GM12878 (cell line): ENCODE data around the gene KCNIP3. TPM values are rescaled to one million over a fixed set of nuclear protein-coding genes. Genes with fewer than 3 reads are reported as not detected.

Experiments used
- ATAC-seq: fragments of 200-7000 bp; cut with Tn5 transposase; 3 replicates; pipeline ENCODE4 v1.9.1; 2020; ENCODE audit warnings: mild to moderate bottlenecking, moderate library complexity
- BruUV-seq: library from RNA; stranded (reverse); fragments of 400-500 nt; replicated peaks from 2 replicates; lab custom pipeline; 2021; lab: Mats Ljungman, UMichigan
- CTCF ChIA-PET: fragments of 300-600 bp; sonication (Branson Sonifier 250); formaldehyde crosslinking; extraction: SDS; loops from one replicate; lab custom pipeline; 2021; ENCODE audit warnings: inconsistent platforms; lab: Yijun Ruan, JAX
- POLR2A ChIA-PET: fragments of 350-600 bp; formaldehyde crosslinking; extraction: SDS; loops from one replicate; lab custom pipeline; 2021; ENCODE audit warnings: inconsistent platforms; lab: Charles Lee
- RAD21 ChIA-PET: fragments of 300-600 bp; sonication (Branson Sonifier 250); formaldehyde crosslinking; loops from one replicate; lab custom pipeline; 2023; ENCODE audit warnings: antibody characterized with exemption; ENCODE audit not compliant: unreplicated experiment; lab: Charles Lee
- SMC1A ChIA-PET: fragments of 300-600 bp; sonication (Branson Sonifier 250); formaldehyde crosslinking; loops from one replicate; lab custom pipeline; 2023; ENCODE audit not compliant: unreplicated experiment, uncharacterized antibody; lab: Charles Lee
- DNase-seq: peaks from one replicate; pipeline ENCODE4 v3.0.0-alpha.2; 2011; ENCODE audit warnings: low read depth, low spot score
- FAIRE-seq: peaks from 3 replicates; lab custom pipeline; 2011; peaks lifted over from hg19 to GRCh38; lab: Jason Lieb, UNC
- H2AFZ ChIP-seq: 2 replicates; pipeline ENCODE4 v1.6.0; 2011; ENCODE audit warnings: low read depth, low read length, control low read depth; ENCODE audit not compliant: control insufficient read depth
- H3K27ac ChIP-seq: 2 replicates; pipeline ENCODE4 v1.5.1; 2011; ENCODE audit warnings: control low read depth; ENCODE audit not compliant: control insufficient read depth, insufficient read depth
- H3K27me3 ChIP-seq, 2 experiments: replicated peaks in 1 of 2; 2 replicates each; pipeline versions ENCODE4 v1.6.0 to v1.6.1; 2011; ENCODE audit warnings: low read length in 1 of 2; ENCODE audit not compliant: control insufficient read depth in 2 of 2, insufficient read depth in 2 of 2
- H3K36me3 ChIP-seq, 2 experiments: 2 replicates each; pipeline ENCODE4 v1.5.1; 2011; ENCODE audit warnings: low read length in 1 of 2; ENCODE audit not compliant: control insufficient read depth in 2 of 2, insufficient read depth in 2 of 2
- H3K4me1 ChIP-seq: 2 replicates; pipeline ENCODE4 v1.6.1; 2011; ENCODE audit warnings: mild to moderate bottlenecking, low read length, moderate library complexity, mixed read lengths; ENCODE audit not compliant: control insufficient read depth, insufficient read depth
- H3K4me2 ChIP-seq: 2 replicates; pipeline ENCODE4 v1.6.0; 2011; ENCODE audit warnings: control low read depth; ENCODE audit not compliant: control insufficient read depth, insufficient read depth
- H3K4me3 ChIP-seq: fragments of 200-600 bp; sonication (generic); 2 replicates; pipeline ENCODE4 v1.5.1; 2016
- H3K79me2 ChIP-seq: 2 replicates; pipeline ENCODE4 v1.6.0; 2011; ENCODE audit warnings: low read length; ENCODE audit not compliant: control insufficient read depth, insufficient read depth
- H3K9ac ChIP-seq: 2 replicates; pipeline ENCODE4 v1.8.0; 2011; ENCODE audit warnings: low read length, control low read depth, mixed read lengths; ENCODE audit not compliant: control insufficient read depth, insufficient read depth
- H3K9me3 ChIP-seq: replicated peaks from 3 replicates; pipeline ENCODE4 v1.5.1; 2011; ENCODE audit warnings: mild to moderate bottlenecking, low read length; ENCODE audit not compliant: control insufficient read depth, insufficient read depth
- H4K20me1 ChIP-seq: 2 replicates; pipeline ENCODE4 v1.6.0; 2011; ENCODE audit not compliant: control insufficient read depth, insufficient read depth
- BMI1 ChIP-seq: fragments of 450-650 bp; IDR thresholded peaks from 2 replicates; pipeline ENCODE4 v1.6.1; 2016; ENCODE audit warnings: mild to moderate bottlenecking, moderate library complexity, borderline replicate concordance
- CHD1 ChIP-seq: IDR thresholded peaks from 2 replicates; pipeline ENCODE4 v1.6.1; 2012; ENCODE audit warnings: low read depth, low read length, improper control_type of control experiment
- GATAD2B ChIP-seq: fragments of 450-650 bp; conservative IDR thresholded peaks from 2 replicates; pipeline ENCODE4 v1.6.1; 2017; ENCODE audit warnings: low read depth, mild to moderate bottlenecking, moderate library complexity
- RFX5 ChIP-seq: IDR thresholded peaks from 2 replicates; pipeline ENCODE4 v1.6.1; 2011; ENCODE audit warnings: low read depth, low read length, improper control_type of control experiment
- ZNF217 ChIP-seq: fragments of 450-650 bp; IDR thresholded peaks from 2 replicates; pipeline ENCODE4 v1.6.1; 2017; ENCODE audit warnings: antibody characterized with exemption, mild to moderate bottlenecking
- WGBS: methylation state at CpG from one replicate; pipeline ENCODE4 v1.1.6; 2016; ENCODE audit warnings: low lambda C conversion rate; ENCODE audit not compliant: insufficient replicate concordance, insufficient coverage; ENCODE audit errors: missing lambda C conversion rate; 5-methylcytosine and 5-hydroxymethylcytosine counted together
- in situ Hi-C: fragments of 300-500 bp; cut with MboI; formaldehyde crosslinking; loops from 9 replicates; pipeline ENCODE4 v1.14.3; 2018; ENCODE audit warnings: mixed read lengths
- intact Hi-C: fragments of 100-400 bp; cut with micrococcal nuclease; formaldehyde crosslinking; loops from one replicate; pipeline ENCODE4 v1.14.2; 2022; ENCODE audit not compliant: unreplicated experiment
- polyA plus RNA-seq, 11 experiments: library from polyadenylated mRNA; depleted of rRNA in 4 of 11; unstranded in 6 of 11; stranded (reverse) in 5 of 11; fragments of >200 nt; fragmentation: Nextera tagmentation in 4 of 11; fragmentation: Illumina TruSeq in 1 of 11; extraction: Ambion mirVana in 4 of 11; extraction: Trizol in 1 of 11; gene quantifications; 1 replicate in 1 of 11; 2 replicates in 10 of 11; pipeline versions ENCODE4 v1.2.1 to v1.2.3, GENCODE V29; 2011 to 2016; ENCODE audit warnings: inconsistent platforms in 2 of 11, missing spikeins in 2 of 11, low read depth in 1 of 11
- total RNA-seq, 4 experiments: library from RNA; depleted of rRNA in 3 of 4; stranded (reverse); fragments of >200 nt in 3 of 4; fragmentation: Illumina TruSeq in 1 of 4; extraction: Trizol in 1 of 4; gene quantifications; 2 replicates each; pipeline versions ENCODE4 v1.2.1 to v1.2.3, GENCODE V29; 2013 to 2021
- TF ChIP-seq, protein P1 (sequence below): fragments of 450-650 bp; IDR thresholded peaks from 2 replicates; pipeline ENCODE4 v1.6.1; 2017; ENCODE audit warnings: low read depth, mild to moderate bottlenecking, moderate library complexity

The KCNIP3 gene
- total and polyA plus RNA-seq, 10 of the 15 experiments (the other 5 are each of a cell fraction or from before 2014, with no cell fraction given), result not detected

DNA sequence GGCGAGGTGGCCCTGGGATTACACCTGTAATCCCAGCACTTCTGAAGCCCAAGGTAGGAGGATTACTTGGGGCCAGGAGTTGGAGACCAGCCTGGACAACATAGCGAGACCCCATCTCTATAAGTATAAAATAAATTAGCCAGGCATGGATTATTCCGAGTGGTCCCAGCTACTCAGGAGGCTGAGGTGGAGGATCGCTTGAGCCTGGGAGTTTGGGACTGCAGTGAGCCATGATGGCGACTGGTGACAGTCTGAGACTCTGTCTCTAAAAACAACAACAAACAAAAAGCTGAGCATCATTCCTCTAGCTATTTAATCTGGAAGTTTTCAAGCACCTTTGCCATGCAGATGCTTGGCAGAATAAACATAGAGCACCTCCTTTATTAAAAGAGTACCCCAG is 83.6 kb downstream of the KCNIP3 start:
- no peaks in the 10 kb centered on the region for H3K36me3 ChIP-seq
- SMC1A ChIA-PET, result no interaction called here
- H3K27me3 ChIP-seq, result peaks cover 0 to 1% of the 10 kb centered on the region in 2 experiments; a peak in 1 of 4 replicates
- intact Hi-C loops, result no loop called here
- H3K4me3 ChIP-seq, result no peak overlapping the region
- no TSS peak for BruUV-seq
- POLR2A ChIA-PET, result no interaction called here
- no peaks in the 10 kb centered on the region for H3K79me2 ChIP-seq
- 18% methylated on average over 5 of the region's 5 CpGs for WGBS
- ATAC-seq, result no peak
- FAIRE-seq, result no peak
- TF ChIP-seq BMI1 (no peak), GATAD2B (no peak), CHD1 (no peak), ZNF217 (no peak), RFX5 (no peak)
- TF ChIP-seq, protein P1, sequence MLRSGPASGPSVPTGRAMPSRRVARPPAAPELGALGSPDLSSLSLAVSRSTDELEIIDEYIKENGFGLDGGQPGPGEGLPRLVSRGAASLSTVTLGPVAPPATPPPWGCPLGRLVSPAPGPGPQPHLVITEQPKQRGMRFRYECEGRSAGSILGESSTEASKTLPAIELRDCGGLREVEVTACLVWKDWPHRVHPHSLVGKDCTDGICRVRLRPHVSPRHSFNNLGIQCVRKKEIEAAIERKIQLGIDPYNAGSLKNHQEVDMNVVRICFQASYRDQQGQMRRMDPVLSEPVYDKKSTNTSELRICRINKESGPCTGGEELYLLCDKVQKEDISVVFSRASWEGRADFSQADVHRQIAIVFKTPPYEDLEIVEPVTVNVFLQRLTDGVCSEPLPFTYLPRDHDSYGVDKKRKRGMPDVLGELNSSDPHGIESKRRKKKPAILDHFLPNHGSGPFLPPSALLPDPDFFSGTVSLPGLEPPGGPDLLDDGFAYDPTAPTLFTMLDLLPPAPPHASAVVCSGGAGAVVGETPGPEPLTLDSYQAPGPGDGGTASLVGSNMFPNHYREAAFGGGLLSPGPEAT, result no peak
- TF ChIP-seq, all 136 proteins: peak for 0
- Histone ChIP-seq H4K20me1 (no peaks in the 10 kb centered on the region), H2AFZ (no peak overlapping the region), H3K27ac (no peak overlapping the region), H3K9ac (no peak overlapping the region), H3K9me3 (no peaks in the 10 kb centered on the region), H3K4me1 (no peaks in the 10 kb centered on the region), H3K4me2 (no peak overlapping the region)
- in situ Hi-C loops, result no loop called here
- RAD21 ChIA-PET, result no interaction called here
- CTCF ChIA-PET, result interaction anchor here (2.0 kb wide), 1 partner anchor 9 kb away, joined by 5 read pairs; no protein-coding TSS in a partner anchor
- no peak for DNase-seq
